GM20000 (cell line): ENCODE measurements around the gene RNF151.
"Not testable (repeated sequence)": the region's sequence is repeated elsewhere in the genome, so short reads cannot be mapped to it uniquely, and the experiment has no call there.

Experiments used
- DNase-seq: peaks from one replicate; pipeline ENCODE4 v3.0.0; 2012; ENCODE audit warnings: low spot score
- TF ChIP-seq, protein P1 (sequence below): IDR thresholded peaks from 2 replicates; pipeline ENCODE4 v1.5.1; 2012; ENCODE audit warnings: mild to moderate bottlenecking, control low read depth; ENCODE audit errors: extremely low read depth, missing control alignments

The RNF151 gene

GRCh38 chr16:2008009-2008526 is 41.4 kb downstream of the RNF151 start:
- no peak for DNase-seq
- TF ChIP-seq, protein P1, sequence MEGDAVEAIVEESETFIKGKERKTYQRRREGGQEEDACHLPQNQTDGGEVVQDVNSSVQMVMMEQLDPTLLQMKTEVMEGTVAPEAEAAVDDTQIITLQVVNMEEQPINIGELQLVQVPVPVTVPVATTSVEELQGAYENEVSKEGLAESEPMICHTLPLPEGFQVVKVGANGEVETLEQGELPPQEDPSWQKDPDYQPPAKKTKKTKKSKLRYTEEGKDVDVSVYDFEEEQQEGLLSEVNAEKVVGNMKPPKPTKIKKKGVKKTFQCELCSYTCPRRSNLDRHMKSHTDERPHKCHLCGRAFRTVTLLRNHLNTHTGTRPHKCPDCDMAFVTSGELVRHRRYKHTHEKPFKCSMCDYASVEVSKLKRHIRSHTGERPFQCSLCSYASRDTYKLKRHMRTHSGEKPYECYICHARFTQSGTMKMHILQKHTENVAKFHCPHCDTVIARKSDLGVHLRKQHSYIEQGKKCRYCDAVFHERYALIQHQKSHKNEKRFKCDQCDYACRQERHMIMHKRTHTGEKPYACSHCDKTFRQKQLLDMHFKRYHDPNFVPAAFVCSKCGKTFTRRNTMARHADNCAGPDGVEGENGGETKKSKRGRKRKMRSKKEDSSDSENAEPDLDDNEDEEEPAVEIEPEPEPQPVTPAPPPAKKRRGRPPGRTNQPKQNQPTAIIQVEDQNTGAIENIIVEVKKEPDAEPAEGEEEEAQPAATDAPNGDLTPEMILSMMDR: no peak

GRCh38 chr16:2008631-2009163 is 42.0 kb downstream of the RNF151 start:
- DNase-seq: peak; percentile 56
- TF ChIP-seq, protein P1: no peak

GRCh38 chr16:2009164-2009711 is 42.6 kb downstream of the RNF151 start:
- TF ChIP-seq, protein P1: no peak
- DNase-seq: no peak

DNA sequence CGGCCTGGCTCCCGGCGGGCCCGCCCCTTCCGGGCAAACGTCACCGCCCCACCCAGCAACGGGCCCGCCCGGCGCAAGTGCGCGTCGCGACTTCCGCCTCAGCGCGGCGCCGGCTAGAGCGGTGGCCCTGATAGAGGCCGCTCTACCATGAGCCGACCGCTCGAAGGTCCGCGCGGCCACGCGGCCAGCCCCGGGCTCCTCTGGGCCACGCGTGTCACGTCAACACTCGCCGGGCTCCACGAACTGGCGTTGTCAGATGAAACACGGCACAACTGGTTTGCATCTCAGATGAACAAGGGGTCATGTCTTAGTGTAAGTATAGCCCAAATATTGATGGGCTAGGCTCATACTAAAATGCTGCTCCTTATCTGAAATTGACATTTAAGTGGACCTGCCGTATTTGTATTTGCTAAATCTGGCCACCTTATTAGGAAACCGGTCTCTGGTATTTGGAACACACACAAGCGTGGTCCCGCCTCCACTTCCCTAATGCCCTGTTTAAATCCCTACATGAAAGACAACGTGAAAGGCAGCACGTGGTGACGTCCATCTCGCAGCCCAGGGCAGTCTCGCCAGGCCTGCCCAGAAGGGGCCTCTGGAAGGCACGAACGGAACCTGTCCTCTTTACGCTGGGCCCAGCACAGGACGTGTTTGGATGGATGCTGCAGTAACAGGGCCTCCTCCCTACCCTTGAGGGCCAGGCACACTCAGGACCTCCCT is 43.3 kb downstream of the RNF151 start, which contains the start of gene ZNF598:
Gene ZNF598 (minus strand): TSS at position 31 of the 720 bp plus-strand sequence.
- TF ChIP-seq, protein P1: no peak
- DNase-seq: peak; percentile 99

GRCh38 chr16:2011726-2012125 is 45.1 kb downstream of the RNF151 start:
- DNase-seq: not testable (repeated sequence)

GRCh38 chr16:2013527-2013926 is 46.9 kb downstream of the RNF151 start:
- no peak for DNase-seq
- TF ChIP-seq, protein P1: no peak

- DNase-seq: no peak
- TF ChIP-seq, protein P1: no peak
These were observed 48.7 kb downstream of the RNF151 start for GRCh38 chr16:2015117-2015946.
